ENCODE measurements around the gene AXIN2. TPM values are rescaled to one million over a fixed set of nuclear protein-coding genes. Genes with fewer than 3 reads are reported as not detected.

AXIN2 gene
- total and polyA plus RNA-seq, 12 donors: 5.7 to 19.2 (median 11.8) TPM

DNA sequence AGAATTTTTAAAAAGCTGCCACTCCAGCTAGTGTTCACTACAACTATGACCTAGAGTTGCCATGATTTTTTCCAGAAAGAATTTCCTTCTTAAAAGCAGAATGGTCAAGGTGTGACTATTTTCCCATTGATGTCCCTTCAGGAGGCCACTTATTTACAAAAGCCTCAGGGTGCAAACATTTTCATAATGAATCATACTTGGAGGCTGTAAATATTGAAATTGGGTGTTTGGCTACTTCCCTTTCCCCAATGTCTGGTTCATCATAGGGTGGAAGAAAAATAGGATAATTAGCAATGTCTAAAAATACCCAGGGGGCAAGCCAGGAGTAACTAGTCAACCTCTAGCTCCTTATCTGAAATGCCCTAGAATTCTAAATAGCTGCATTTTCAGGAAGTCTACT is 18.8 kb downstream of the AXIN2 start:
- intact Hi-C loops (cut with DNase I): no loop called here
- TF ChIP-seq, protein P1, sequence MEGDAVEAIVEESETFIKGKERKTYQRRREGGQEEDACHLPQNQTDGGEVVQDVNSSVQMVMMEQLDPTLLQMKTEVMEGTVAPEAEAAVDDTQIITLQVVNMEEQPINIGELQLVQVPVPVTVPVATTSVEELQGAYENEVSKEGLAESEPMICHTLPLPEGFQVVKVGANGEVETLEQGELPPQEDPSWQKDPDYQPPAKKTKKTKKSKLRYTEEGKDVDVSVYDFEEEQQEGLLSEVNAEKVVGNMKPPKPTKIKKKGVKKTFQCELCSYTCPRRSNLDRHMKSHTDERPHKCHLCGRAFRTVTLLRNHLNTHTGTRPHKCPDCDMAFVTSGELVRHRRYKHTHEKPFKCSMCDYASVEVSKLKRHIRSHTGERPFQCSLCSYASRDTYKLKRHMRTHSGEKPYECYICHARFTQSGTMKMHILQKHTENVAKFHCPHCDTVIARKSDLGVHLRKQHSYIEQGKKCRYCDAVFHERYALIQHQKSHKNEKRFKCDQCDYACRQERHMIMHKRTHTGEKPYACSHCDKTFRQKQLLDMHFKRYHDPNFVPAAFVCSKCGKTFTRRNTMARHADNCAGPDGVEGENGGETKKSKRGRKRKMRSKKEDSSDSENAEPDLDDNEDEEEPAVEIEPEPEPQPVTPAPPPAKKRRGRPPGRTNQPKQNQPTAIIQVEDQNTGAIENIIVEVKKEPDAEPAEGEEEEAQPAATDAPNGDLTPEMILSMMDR (IDR thresholded peaks at IDR 0.05): no peak
- no peak for DNase-seq
- H3K27ac ChIP-seq: peak overlapping the region in 1 of 10 donors; percentile 2
- peaks cover 5 to 71% (median 40%) of the 10 kb centered on the region in 9 donors for H3K4me1 ChIP-seq
- no peaks in the 10 kb centered on the region for H3K27me3 ChIP-seq
- no peak for ATAC-seq
- no peak overlapping the region for H3K4me3 ChIP-seq
- H3K9me3 ChIP-seq: no peaks in the 10 kb centered on the region
- H3K36me3 ChIP-seq: peaks cover 0 to 29% (median 6%) of the 10 kb centered on the region in 9 donors

DNA sequence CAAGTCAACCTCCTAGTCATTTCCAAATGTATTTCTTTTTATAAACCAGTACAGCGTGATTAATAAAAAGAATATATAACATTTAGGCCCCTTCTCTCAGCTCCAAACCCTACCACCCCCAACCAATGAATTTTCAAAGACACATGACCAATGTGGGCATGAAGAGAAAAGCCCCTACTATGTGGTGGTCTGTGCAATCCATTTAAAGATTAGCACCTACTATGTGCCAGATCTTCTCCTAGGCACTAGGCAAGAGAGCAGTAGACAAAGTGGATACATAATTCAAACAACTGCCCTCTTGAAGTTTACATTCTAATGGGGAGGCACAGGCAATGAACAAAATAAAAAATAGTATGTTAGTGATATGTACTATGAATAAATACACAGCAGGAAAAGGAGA is 19.4 kb downstream of the AXIN2 start:
- H3K4me1 ChIP-seq: peaks cover 5 to 65% (median 34%) of the 10 kb centered on the region in 9 donors
- WGBS, 2 donors: 63 to 86% methylated on average over 1 of the region's 1 CpG
- H3K36me3 ChIP-seq: peaks cover 0 to 35% (median 11%) of the 10 kb centered on the region in 9 donors
- TF ChIP-seq, protein P1 (IDR thresholded peaks at IDR 0.05): no peak
- no peak for ATAC-seq
- no peak overlapping the region for H3K4me3 ChIP-seq
- no peaks in the 10 kb centered on the region for H3K27me3 ChIP-seq
- no peaks in the 10 kb centered on the region for H3K9me3 ChIP-seq
- intact Hi-C loops (cut with DNase I): no loop called here
- H3K27ac ChIP-seq: no peak overlapping the region
- no peak for DNase-seq

DNA sequence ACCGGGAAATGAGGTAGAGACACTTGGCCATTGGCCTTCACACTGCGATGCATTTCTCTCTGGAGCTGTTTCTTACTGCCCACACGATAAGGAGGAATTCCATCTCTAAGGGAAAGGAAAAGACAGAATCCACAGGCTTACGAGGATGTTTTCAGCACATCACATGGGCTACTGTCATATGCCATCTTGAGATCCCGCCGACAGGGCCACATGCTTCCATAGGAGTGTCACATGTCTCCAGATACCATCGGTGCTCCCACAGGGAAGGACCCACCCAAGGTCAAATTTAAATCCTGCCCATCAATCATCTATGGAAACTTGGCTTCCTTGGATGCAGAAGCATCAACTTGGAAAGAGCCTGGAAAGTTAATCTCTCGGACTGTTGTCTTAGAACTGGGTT is 20.0 kb downstream of the AXIN2 start:
- 75 to 87% methylated on average over 8 of the region's 8 CpGs for WGBS, 2 donors
- ATAC-seq (no peak), DNase-seq (no peak)
- Histone ChIP-seq H3K27ac (no peak overlapping the region), H3K9me3 (no peaks in the 10 kb centered on the region), H3K36me3 (peaks cover 0 to 41% (median 17%) of the 10 kb centered on the region in 9 donors), H3K4me3 (no peak overlapping the region), H3K27me3 (no peaks in the 10 kb centered on the region), H3K4me1 (peaks cover 0 to 59% (median 28%) of the 10 kb centered on the region in 9 donors)
- intact Hi-C loops (cut with DNase I): no loop called here
- TF ChIP-seq, protein P1 (IDR thresholded peaks at IDR 0.05): no peak

DNA sequence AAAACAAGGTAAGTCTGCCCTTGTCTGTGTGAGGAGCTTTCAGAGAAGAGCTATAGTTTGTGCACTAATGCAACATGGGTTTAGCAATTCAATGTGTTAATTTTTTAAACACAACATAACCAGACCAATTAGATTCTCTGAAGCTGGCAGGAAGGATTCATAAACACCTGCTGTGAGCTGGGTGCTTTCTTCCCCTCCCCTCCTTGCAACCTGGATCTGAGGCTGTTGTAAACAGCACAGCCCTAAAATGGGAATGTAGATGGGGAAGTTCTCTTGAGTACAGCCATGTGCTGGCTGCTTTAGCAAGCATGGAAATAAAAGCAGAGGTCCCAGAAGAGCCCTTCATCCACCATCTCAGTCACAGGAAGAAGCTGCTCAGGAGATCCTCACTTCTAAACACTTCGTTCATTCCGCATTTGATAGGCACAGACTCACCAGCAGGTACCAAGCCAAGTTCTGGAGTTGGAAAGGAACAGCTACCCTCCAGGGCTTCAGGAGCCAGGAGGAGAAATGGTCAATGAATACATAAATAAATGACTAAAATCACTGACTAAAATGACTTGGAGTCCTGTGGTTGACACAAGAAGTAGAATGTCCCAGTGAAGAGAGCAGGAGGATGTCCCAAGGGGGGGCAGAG is 21.7 kb downstream of the AXIN2 start:
- no peak overlapping the region for H3K27ac ChIP-seq
- TF ChIP-seq, protein P1 (IDR thresholded peaks at IDR 0.05): no peak
- H3K27me3 ChIP-seq: no peaks in the 10 kb centered on the region
- ATAC-seq (no peak), DNase-seq (no peak)
- WGBS, 2 donors: 61 to 66% methylated on average over 2 of the region's 2 CpGs
- H3K9me3 ChIP-seq: no peaks in the 10 kb centered on the region
- H3K4me3 ChIP-seq: no peak overlapping the region
- peaks cover 0 to 58% (median 32%) of the 10 kb centered on the region in 9 donors for H3K36me3 ChIP-seq
- H3K4me1 ChIP-seq: peaks cover 0 to 44% (median 20%) of the 10 kb centered on the region in 9 donors
- intact Hi-C loops (cut with DNase I): no loop called here
